ENCODE results near the gene RNF32. TPM values are rescaled to one million over a fixed set of nuclear protein-coding genes. Genes with fewer than 3 reads are reported as not detected.

RNF32 gene
- total and polyA plus RNA-seq, 2 of the 13 experiments (the other 11 are each of a cell fraction or from before 2014, with no cell fraction given) = not detected

DNA sequence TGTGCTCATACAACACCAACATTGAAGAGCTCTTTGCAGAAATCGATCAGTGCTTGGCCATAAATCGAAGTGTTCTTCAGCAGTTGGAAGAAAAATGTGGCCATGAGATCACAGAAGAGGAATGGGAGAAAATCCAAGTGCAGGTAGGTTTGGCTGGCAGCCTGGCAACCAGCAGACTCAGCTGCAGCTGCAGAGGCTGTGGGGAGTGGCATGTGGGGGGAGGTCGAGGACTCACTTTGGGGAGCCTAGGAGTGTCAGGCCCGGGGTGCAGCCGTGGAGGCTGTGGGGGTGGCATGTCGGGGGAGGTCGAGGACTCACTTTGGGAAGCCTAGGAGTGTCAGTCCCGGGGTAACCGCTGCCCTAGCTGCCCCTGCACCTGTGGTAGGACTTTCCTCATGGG lies 35.1 kb downstream of the RNF32 start (continued):
- TF ChIP-seq, protein P1, sequence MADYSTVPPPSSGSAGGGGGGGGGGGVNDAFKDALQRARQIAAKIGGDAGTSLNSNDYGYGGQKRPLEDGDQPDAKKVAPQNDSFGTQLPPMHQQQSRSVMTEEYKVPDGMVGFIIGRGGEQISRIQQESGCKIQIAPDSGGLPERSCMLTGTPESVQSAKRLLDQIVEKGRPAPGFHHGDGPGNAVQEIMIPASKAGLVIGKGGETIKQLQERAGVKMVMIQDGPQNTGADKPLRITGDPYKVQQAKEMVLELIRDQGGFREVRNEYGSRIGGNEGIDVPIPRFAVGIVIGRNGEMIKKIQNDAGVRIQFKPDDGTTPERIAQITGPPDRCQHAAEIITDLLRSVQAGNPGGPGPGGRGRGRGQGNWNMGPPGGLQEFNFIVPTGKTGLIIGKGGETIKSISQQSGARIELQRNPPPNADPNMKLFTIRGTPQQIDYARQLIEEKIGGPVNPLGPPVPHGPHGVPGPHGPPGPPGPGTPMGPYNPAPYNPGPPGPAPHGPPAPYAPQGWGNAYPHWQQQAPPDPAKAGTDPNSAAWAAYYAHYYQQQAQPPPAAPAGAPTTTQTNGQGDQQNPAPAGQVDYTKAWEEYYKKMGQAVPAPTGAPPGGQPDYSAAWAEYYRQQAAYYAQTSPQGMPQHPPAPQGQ (CRISPR knock-in tag; IDR thresholded peaks at IDR 0.05; ENCODE audit: borderline replicate concordance) = no peak
- no peak for TF ChIP-seq NCOA5 (CRISPR knock-in tag; IDR thresholded peaks at IDR 0.05)
- no peak for TF ChIP-seq ZKSCAN1 (IDR thresholded peaks at IDR 0.05; ENCODE audit: low read length)
- TF ChIP-seq SAFB2 (CRISPR knock-in tag; IDR thresholded peaks at IDR 0.05; ENCODE audit: borderline replicate concordance, low read depth) = no peak
- no peak for TF ChIP-seq MED8 (CRISPR knock-in tag; IDR thresholded peaks at IDR 0.05; ENCODE audit: insufficient replicate concordance)
- TF ChIP-seq POLR2AphosphoS5 (IDR thresholded peaks at IDR 0.05; ENCODE audit: low read depth, low read length) = no peak

DNA sequence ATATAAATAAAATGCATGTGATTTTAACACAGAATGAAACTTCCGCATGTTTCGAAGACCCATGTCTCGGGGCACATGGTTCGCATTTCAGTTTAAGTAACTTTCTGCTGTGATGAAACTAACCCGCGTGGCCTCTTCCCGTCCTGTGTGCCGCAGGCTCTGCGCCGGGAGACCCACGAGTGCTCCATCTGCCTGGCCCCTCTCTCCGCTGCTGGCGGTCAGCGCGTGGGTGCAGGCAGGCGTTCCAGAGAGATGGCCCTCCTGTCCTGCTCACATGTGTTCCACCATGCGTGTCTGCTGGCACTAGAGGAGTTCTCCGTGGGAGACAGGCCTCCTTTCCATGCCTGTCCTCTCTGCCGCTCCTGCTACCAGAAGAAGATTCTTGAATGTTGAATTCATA lies 35.7 kb downstream of the RNF32 start:
- DNase-seq (ENCODE audit: low spot score) (no peak), FAIRE-seq (no peak), ATAC-seq (no peak)
- in situ Hi-C loops (cut with HindIII; ENCODE audit: extremely low pct_ligation_motif_present, low pct_unique_long_range_greater_than_20kb) = no loop called here
- Histone ChIP-seq H2AFZ (ENCODE audit: low read length) (no peak overlapping the region), H3K27me3 (ENCODE audit: control insufficient read depth in 1 of 2, insufficient read depth in 2 of 2, low read length in 2 of 2) (no peaks in the 10 kb centered on the region), H3K4me2 (ENCODE audit: low read depth, low read length) (no peak overlapping the region), H3K36me3 (replicated peaks in 1 of 2; ENCODE audit: control insufficient read depth in 1 of 2, insufficient read depth in 2 of 2, low read length in 2 of 2) (peaks cover 4 to 31% of the 10 kb centered on the region in 2 experiments; a peak in 2 of 5 replicates), H3K4me1 (ENCODE audit: insufficient read depth, low read length) (no peaks in the 10 kb centered on the region), H3K9ac (ENCODE audit: insufficient read depth, low read depth, low read length) (no peak overlapping the region), H3K4me3 (replicated peaks in 1 of 3; ENCODE audit: insufficient read depth in 1 of 3, low read depth in 2 of 3, low read length in 3 of 3) (no peak overlapping the region), H3K27ac (ENCODE audit: extremely low read length, insufficient read depth, low read length) (no peak overlapping the region), H3K9me3 (ENCODE audit: low read length) (no peaks in the 10 kb centered on the region), H4K20me1 (ENCODE audit: insufficient read depth, low read length) (no peaks in the 10 kb centered on the region), H3K79me2 (ENCODE audit: insufficient read depth, low read length) (no peaks in the 10 kb centered on the region)
- intact Hi-C loops (cut with micrococcal nuclease; ENCODE audit: unreplicated experiment) = no loop called here
- no TSS peak for BruUV-seq (replicated peaks)
- ChIA-PET POLR2A (no interaction called here), CTCF (ENCODE audit: low intra/inter-chr PET ratio, low total read pairs) (no interaction called here)
- WGBS (ENCODE audit: low lambda C conversion rate) = 88% methylated on average over 18 of the region's 19 CpGs
- TF ChIP-seq MAZ (IDR thresholded peaks at IDR 0.05; ENCODE audit: borderline replicate concordance, low read depth, low read length) = no peak
- TF ChIP-seq MAZ (CRISPR knock-in tag; IDR thresholded peaks at IDR 0.05; ENCODE audit: low read depth) = no peak
- TF ChIP-seq HNRNPK (IDR thresholded peaks at IDR 0.05; ENCODE audit: low read depth, low read length, poor library complexity, severe bottlenecking) = no peak
- no peak for TF ChIP-seq MTF2 (CRISPR knock-in tag; IDR thresholded peaks at IDR 0.05; ENCODE audit: borderline replicate concordance)
- TF ChIP-seq FOXC1 (CRISPR knock-in tag; IDR thresholded peaks at IDR 0.05; ENCODE audit: borderline replicate concordance) = no peak
- no peak for TF ChIP-seq REXO4 (CRISPR knock-in tag; IDR thresholded peaks at IDR 0.05; ENCODE audit: borderline replicate concordance)
- no peak for TF ChIP-seq EEA1 (CRISPR knock-in tag; IDR thresholded peaks at IDR 0.05; ENCODE audit: borderline replicate concordance)
- TF ChIP-seq AKAP8 (CRISPR knock-in tag; IDR thresholded peaks at IDR 0.05) = no peak

All from HepG2 (cell line).